ENCODE data around the gene IFFO2.

GRCh38 chr1:18919197-18919905 lies 37.1 kb downstream of the IFFO2 start:
- no peak for TF ChIP-seq ESRRG (CRISPR knock-in tag; IDR thresholded peaks at IDR 0.05)
- no peak for TF ChIP-seq ZNF70 (CRISPR knock-in tag; IDR thresholded peaks at IDR 0.05)
- no peak for TF ChIP-seq CREB5 (CRISPR knock-in tag; IDR thresholded peaks at IDR 0.05; ENCODE audit: low read depth)
- no peak for TF ChIP-seq RARB (CRISPR knock-in tag; IDR thresholded peaks at IDR 0.05)
- no peak for TF ChIP-seq PPARA (CRISPR knock-in tag; IDR thresholded peaks at IDR 0.05; ENCODE audit: borderline replicate concordance)
- TF ChIP-seq CSRNP3 (CRISPR knock-in tag; IDR thresholded peaks at IDR 0.05) = no peak
- TF ChIP-seq, protein P1, sequence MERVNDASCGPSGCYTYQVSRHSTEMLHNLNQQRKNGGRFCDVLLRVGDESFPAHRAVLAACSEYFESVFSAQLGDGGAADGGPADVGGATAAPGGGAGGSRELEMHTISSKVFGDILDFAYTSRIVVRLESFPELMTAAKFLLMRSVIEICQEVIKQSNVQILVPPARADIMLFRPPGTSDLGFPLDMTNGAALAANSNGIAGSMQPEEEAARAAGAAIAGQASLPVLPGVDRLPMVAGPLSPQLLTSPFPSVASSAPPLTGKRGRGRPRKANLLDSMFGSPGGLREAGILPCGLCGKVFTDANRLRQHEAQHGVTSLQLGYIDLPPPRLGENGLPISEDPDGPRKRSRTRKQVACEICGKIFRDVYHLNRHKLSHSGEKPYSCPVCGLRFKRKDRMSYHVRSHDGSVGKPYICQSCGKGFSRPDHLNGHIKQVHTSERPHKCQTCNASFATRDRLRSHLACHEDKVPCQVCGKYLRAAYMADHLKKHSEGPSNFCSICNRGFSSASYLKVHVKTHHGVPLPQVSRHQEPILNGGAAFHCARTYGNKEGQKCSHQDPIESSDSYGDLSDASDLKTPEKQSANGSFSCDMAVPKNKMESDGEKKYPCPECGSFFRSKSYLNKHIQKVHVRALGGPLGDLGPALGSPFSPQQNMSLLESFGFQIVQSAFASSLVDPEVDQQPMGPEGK (CRISPR knock-in tag; IDR thresholded peaks at IDR 0.05; ENCODE audit: borderline replicate concordance) = no peak
- no peak for TF ChIP-seq ARNTL (CRISPR knock-in tag; IDR thresholded peaks at IDR 0.05; ENCODE audit: borderline replicate concordance, low read depth)
- TF ChIP-seq BACH2 (CRISPR knock-in tag; IDR thresholded peaks at IDR 0.05; ENCODE audit: borderline replicate concordance) = no peak
